Endothelial cell of umbilical vein (primary cell): ENCODE results near the gene CEP170.

ENCODE experiments used
- EZH2 ChIP-seq: IDR thresholded peaks from 2 replicates; pipeline ENCODE4 v1.6.1; 2012; ENCODE audit warnings: borderline replicate concordance, low read depth, mild to moderate bottlenecking, moderate library complexity, low read length, inconsistent platforms; ENCODE audit not compliant: severe bottlenecking
- FOS ChIP-seq: IDR thresholded peaks from 2 replicates; pipeline ENCODE4 v1.6.1; 2011; ENCODE audit warnings: mild to moderate bottlenecking, low read length, moderate library complexity, borderline replicate concordance; ENCODE audit not compliant: insufficient read depth
- GATA2 ChIP-seq: IDR thresholded peaks from 2 replicates; pipeline ENCODE4 v1.7.0; 2011; ENCODE audit warnings: low read depth, mild to moderate bottlenecking, moderate library complexity, mixed read lengths, low read length; ENCODE audit not compliant: insufficient read length, insufficient read depth
- JUN ChIP-seq: IDR thresholded peaks from 2 replicates; pipeline ENCODE4 v1.6.1; 2011; ENCODE audit warnings: borderline replicate concordance, low read depth; ENCODE audit not compliant: insufficient read length, insufficient read depth
- MYC ChIP-seq: IDR thresholded peaks from one replicate; pipeline ENCODE4 v1.6.1; 2011; ENCODE audit warnings: mild to moderate bottlenecking, low read depth, low read length
- POLR2A ChIP-seq: IDR thresholded peaks from 2 replicates; pipeline ENCODE4 v1.6.1; 2012; ENCODE audit warnings: low read depth, mild to moderate bottlenecking, control low read depth, low read length
- POLR2AphosphoS5 ChIP-seq: IDR thresholded peaks from 2 replicates; pipeline ENCODE4 v1.6.1; 2012; ENCODE audit warnings: low read depth, mild to moderate bottlenecking, control low read depth, low read length, moderate library complexity; ENCODE audit not compliant: insufficient read depth
- TF ChIP-seq, protein P1 (sequence below), 2 donors: IDR thresholded peaks; 1 replicate in 1 of 2; 2 replicates in 1 of 2; pipeline ENCODE4 v1.5.1; 2011; ENCODE audit warnings: low read length in 2 of 2, mild to moderate bottlenecking in 2 of 2, moderate library complexity in 2 of 2, control low read depth in 1 of 2, inconsistent platforms in 1 of 2, low read depth in 1 of 2; ENCODE audit not compliant: insufficient read depth in 1 of 2; ENCODE audit errors: extremely low read depth in 1 of 2
- TF ChIP-seq, protein P2 (sequence below): IDR thresholded peaks from 2 replicates; pipeline ENCODE4 v1.6.1; 2011; ENCODE audit not compliant: insufficient read depth, insufficient read length

DNA sequence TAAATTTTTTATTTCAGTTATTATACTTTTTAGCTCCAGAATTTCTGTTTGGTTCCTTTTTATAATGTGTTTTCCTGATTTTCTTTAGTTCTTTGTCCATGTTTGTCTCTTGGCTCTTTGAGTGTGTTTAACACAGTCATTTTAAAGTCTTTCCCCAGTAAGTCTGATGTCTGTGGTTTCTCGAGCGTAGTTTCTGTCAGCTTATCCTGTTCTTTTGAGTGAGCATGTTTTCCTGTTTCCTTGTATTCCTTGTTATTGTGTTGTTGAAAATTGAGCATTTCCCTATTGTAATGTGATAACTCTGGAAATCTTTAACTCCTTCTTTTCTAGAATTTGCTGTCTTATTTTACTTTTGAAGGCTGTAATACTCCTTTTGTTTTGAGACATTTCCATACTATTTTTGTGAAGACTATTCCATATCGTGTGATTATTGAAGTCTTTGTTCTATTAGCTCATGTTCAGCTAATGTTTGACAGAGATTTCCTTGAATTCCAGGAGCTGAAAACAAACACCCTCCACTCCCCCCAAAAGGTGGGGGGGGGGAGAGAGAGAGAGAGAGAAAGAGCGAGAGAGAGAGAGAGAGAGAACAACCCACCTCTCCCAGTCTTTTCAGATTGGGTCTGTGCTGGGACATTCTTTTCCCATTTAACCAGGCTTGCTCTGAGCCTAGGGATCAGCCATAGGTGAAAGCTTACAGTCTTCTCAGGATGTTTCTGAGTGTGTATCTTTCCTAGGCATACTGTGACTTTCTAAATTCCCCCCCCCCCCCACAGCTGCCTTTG lies 39.1 kb upstream of the CEP170 start:
- TF ChIP-seq, protein P1, sequence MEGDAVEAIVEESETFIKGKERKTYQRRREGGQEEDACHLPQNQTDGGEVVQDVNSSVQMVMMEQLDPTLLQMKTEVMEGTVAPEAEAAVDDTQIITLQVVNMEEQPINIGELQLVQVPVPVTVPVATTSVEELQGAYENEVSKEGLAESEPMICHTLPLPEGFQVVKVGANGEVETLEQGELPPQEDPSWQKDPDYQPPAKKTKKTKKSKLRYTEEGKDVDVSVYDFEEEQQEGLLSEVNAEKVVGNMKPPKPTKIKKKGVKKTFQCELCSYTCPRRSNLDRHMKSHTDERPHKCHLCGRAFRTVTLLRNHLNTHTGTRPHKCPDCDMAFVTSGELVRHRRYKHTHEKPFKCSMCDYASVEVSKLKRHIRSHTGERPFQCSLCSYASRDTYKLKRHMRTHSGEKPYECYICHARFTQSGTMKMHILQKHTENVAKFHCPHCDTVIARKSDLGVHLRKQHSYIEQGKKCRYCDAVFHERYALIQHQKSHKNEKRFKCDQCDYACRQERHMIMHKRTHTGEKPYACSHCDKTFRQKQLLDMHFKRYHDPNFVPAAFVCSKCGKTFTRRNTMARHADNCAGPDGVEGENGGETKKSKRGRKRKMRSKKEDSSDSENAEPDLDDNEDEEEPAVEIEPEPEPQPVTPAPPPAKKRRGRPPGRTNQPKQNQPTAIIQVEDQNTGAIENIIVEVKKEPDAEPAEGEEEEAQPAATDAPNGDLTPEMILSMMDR (IDR thresholded peaks at IDR 0.05; ENCODE audit: extremely low read depth in 1 of 2, insufficient read depth in 1 of 2, low read depth in 1 of 2, low read length in 2 of 2), result no peak
- no peak for TF ChIP-seq POLR2A
- TF ChIP-seq EZH2, result no peak
- no peak for TF ChIP-seq POLR2AphosphoS5
- TF ChIP-seq, protein P2, sequence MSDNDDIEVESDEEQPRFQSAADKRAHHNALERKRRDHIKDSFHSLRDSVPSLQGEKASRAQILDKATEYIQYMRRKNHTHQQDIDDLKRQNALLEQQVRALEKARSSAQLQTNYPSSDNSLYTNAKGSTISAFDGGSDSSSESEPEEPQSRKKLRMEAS, result no peak
- TF ChIP-seq GATA2, result no peak
- no peak for TF ChIP-seq FOS
- TF ChIP-seq JUN, result no peak
- TF ChIP-seq MYC, result no peak
